Measurements from ENCODE around the gene NDUFA13.

DNA sequence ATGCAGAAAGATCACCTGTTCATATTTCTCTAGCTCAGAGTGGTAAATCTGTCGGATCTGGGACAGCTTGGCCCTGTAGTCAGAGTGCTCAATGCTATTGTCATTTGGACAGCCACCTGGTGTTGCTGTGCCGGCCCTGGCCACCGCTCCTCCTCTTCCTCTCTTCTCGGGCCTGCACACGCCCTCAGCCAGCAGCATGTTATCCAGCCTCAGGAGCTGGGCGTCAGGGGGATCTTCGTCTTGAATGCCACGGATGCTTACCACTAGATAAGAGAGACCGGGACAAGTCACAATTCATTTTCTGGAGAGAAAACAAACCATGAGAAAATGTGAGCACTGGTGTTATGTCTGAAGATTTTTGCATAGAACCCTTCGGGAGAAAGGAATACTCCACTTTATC lies 54.5 kb downstream of the NDUFA13 start:
- TF ChIP-seq ZNF274 (IDR thresholded peaks at IDR 0.05; ENCODE audit: low read depth, low read length) (no peak), SUZ12 (IDR thresholded peaks at IDR 0.05; ENCODE audit: extremely low read depth, insufficient read depth, insufficient read length) (no peak), YY1 (IDR thresholded peaks at IDR 0.05; ENCODE audit: insufficient read depth, insufficient read length) (no peak)

Data from NT2/D1 (cell line).